HUES6 (cell line): ENCODE measurements around the gene MBNL3.

Source experiments
- H3K27ac ChIP-seq: 2 replicates; pipeline ENCODE4 v1.7.0; 2013; ENCODE audit warnings: low read depth, mild to moderate bottlenecking, low read length, inconsistent platforms
- H3K27me3 ChIP-seq: 2 replicates; pipeline ENCODE4 v1.6.1; 2013; ENCODE audit warnings: low read length; ENCODE audit not compliant: control insufficient read depth, insufficient read depth
- H3K36me3 ChIP-seq: 2 replicates; pipeline ENCODE4 v1.6.1; 2013; ENCODE audit warnings: low read length; ENCODE audit not compliant: control insufficient read depth, insufficient read depth
- H3K4me1 ChIP-seq: 2 replicates; pipeline ENCODE4 v1.6.1; 2013; ENCODE audit warnings: low read length; ENCODE audit not compliant: control insufficient read depth, insufficient read depth
- H3K4me3 ChIP-seq: 2 replicates; pipeline ENCODE4 v1.5.1; 2013; ENCODE audit warnings: low read depth, low read length
- H3K9ac ChIP-seq: one replicate; pipeline ENCODE4 v1.6.1; 2013; ENCODE audit warnings: mild to moderate bottlenecking, low read length
- H3K9me3 ChIP-seq: 2 replicates; pipeline ENCODE4 v1.6.1; 2013; ENCODE audit warnings: low read depth, low read length; ENCODE audit not compliant: control insufficient read depth, insufficient read depth

Gene MBNL3

GRCh38 chrX:132395026-132395425 is 93.8 kb downstream of the MBNL3 start:
- H3K4me1 ChIP-seq = no peaks in the 10 kb centered on the region; the same call in 1 of the 2 replicates
- H3K36me3 ChIP-seq = no peaks in the 10 kb centered on the region; the same call in 1 of the 2 replicates
- no peaks in the 10 kb centered on the region for H3K9me3 ChIP-seq
- no peak overlapping the region for H3K27ac ChIP-seq
- H3K27me3 ChIP-seq = no peaks in the 10 kb centered on the region; the same call in 1 of the 2 replicates
- H3K9ac ChIP-seq = no peak overlapping the region
- no peak overlapping the region for H3K4me3 ChIP-seq

DNA sequence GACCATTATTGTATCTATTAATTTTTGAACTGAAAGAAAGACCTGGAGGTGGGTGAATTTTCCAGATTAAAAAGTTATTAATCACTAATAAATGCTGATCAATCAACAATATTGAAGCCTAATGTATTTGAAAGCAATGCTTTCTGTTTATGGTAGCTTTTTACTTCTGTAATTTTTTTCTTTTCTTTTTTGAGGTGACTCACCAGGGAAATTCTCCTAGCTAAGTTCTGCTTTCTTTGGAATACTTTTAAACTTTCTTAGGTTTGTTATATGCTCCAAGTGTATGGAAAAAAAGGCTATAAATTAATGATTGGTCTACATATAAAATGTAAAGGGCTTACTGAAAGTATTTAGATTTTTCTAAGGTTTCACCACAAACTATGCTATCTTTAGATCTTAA is 94.2 kb downstream of the MBNL3 start:
- H3K9ac ChIP-seq = no peak overlapping the region
- H3K4me3 ChIP-seq = no peak overlapping the region
- H3K27me3 ChIP-seq = peaks cover 1% of the 10 kb centered on the region; the same call in 1 of the 2 replicates
- H3K9me3 ChIP-seq = no peaks in the 10 kb centered on the region
- H3K36me3 ChIP-seq = no peaks in the 10 kb centered on the region; the same call in 1 of the 2 replicates
- no peaks in the 10 kb centered on the region; the same call in 1 of the 2 replicates for H3K4me1 ChIP-seq
- H3K27ac ChIP-seq = no peak overlapping the region

GRCh38 chrX:132393992-132394391 is 94.8 kb downstream of the MBNL3 start:
- no peak overlapping the region for H3K9ac ChIP-seq
- peaks cover 5% of the 10 kb centered on the region; the same call in 1 of the 2 replicates for H3K27me3 ChIP-seq
- no peaks in the 10 kb centered on the region for H3K9me3 ChIP-seq
- H3K27ac ChIP-seq = no peak overlapping the region
- no peaks in the 10 kb centered on the region; the same call in 1 of the 2 replicates for H3K36me3 ChIP-seq
- no peaks in the 10 kb centered on the region; the same call in 1 of the 2 replicates for H3K4me1 ChIP-seq
- no peak overlapping the region for H3K4me3 ChIP-seq

GRCh38 chrX:132393485-132393884 is 95.4 kb downstream of the MBNL3 start:
- no peak overlapping the region for H3K27ac ChIP-seq
- H3K27me3 ChIP-seq = peaks cover 5% of the 10 kb centered on the region; the same call in 1 of the 2 replicates
- no peak overlapping the region for H3K4me3 ChIP-seq
- H3K9me3 ChIP-seq = no peaks in the 10 kb centered on the region
- no peaks in the 10 kb centered on the region; the same call in 1 of the 2 replicates for H3K4me1 ChIP-seq
- H3K9ac ChIP-seq = no peak overlapping the region
- no peaks in the 10 kb centered on the region; the same call in 1 of the 2 replicates for H3K36me3 ChIP-seq

GRCh38 chrX:132393085-132393484 is 95.8 kb downstream of the MBNL3 start:
- peaks cover 5% of the 10 kb centered on the region; the same call in 1 of the 2 replicates for H3K27me3 ChIP-seq
- H3K27ac ChIP-seq = no peak overlapping the region
- H3K9ac ChIP-seq = no peak overlapping the region
- H3K4me3 ChIP-seq = no peak overlapping the region
- H3K9me3 ChIP-seq = no peaks in the 10 kb centered on the region
- H3K36me3 ChIP-seq = no peaks in the 10 kb centered on the region; the same call in 1 of the 2 replicates
- no peaks in the 10 kb centered on the region; the same call in 1 of the 2 replicates for H3K4me1 ChIP-seq

DNA sequence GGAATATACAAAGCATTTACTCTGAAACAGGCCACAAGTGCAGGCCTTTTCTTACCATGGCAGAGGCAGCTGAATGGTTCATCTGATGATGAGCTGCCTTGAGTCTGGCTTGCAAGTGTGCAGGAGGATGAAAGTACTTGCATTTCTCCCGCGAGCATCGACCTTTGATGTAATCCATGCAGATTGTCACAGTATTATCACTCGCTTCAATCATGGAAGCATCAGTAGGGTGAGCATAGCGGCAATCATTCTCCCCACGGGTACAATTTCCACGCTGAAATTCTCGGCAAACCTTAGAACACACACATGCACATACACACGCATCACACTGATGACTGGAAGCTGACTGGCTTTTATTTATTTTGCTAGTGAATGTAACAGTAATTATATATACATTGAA is 98.0 kb downstream of the MBNL3 start:
- Histone ChIP-seq H3K27me3 (peaks cover 5% of the 10 kb centered on the region; the same call in 1 of the 2 replicates), H3K36me3 (no peaks in the 10 kb centered on the region; the same call in 1 of the 2 replicates), H3K9ac (no peak overlapping the region), H3K9me3 (no peaks in the 10 kb centered on the region), H3K4me1 (no peaks in the 10 kb centered on the region; the same call in 1 of the 2 replicates), H3K4me3 (no peak overlapping the region), H3K27ac (no peak overlapping the region)

DNA sequence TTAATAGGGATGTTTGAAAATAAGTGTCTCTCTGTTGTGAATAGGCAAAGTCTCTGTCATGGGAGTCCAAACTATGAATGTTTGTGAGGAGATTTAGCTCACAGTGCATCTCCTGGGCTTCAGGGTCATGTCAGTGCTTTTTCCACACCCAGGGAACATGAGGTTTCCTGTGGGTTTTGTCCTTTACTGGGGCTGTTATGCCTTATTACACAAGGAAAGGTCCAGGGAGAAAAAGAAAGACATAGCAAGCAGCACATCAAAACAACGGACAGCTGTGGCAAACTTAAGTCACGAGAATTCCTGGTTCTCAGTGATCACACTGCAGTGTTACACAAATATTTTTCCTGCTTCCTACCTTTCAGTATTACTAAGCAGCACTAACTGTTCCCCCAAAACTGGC is 99.4 kb downstream of the MBNL3 start:
- no peak overlapping the region for H3K4me3 ChIP-seq
- no peak overlapping the region for H3K27ac ChIP-seq
- no peaks in the 10 kb centered on the region; the same call in 1 of the 2 replicates for H3K36me3 ChIP-seq
- no peaks in the 10 kb centered on the region for H3K9me3 ChIP-seq
- no peaks in the 10 kb centered on the region for H3K4me1 ChIP-seq
- no peak overlapping the region for H3K9ac ChIP-seq
- peaks cover 5% of the 10 kb centered on the region; the same call in 1 of the 2 replicates for H3K27me3 ChIP-seq

GRCh38 chrX:132388371-132388770 is 100.5 kb downstream of the MBNL3 start:
- H3K36me3 ChIP-seq = no peaks in the 10 kb centered on the region; the same call in 1 of the 2 replicates
- H3K9me3 ChIP-seq = no peaks in the 10 kb centered on the region
- no peak overlapping the region for H3K9ac ChIP-seq
- no peak overlapping the region for H3K4me3 ChIP-seq
- H3K27ac ChIP-seq = no peak overlapping the region
- no peaks in the 10 kb centered on the region; the same call in 1 of the 2 replicates for H3K4me1 ChIP-seq
- peaks cover 11% of the 10 kb centered on the region; the same call in 1 of the 2 replicates for H3K27me3 ChIP-seq

- H3K4me3 ChIP-seq = no peak overlapping the region
- peaks cover 10% of the 10 kb centered on the region; the same call in 1 of the 2 replicates for H3K27me3 ChIP-seq
- H3K9me3 ChIP-seq = no peaks in the 10 kb centered on the region
- no peak overlapping the region for H3K27ac ChIP-seq
- no peak overlapping the region for H3K9ac ChIP-seq
- H3K36me3 ChIP-seq = no peaks in the 10 kb centered on the region; the same call in 1 of the 2 replicates
- no peaks in the 10 kb centered on the region; the same call in 1 of the 2 replicates for H3K4me1 ChIP-seq
These were observed 104.5 kb downstream of the MBNL3 start for GRCh38 chrX:132384301-132384700.

- Histone ChIP-seq H3K27me3 (peaks cover 20% of the 10 kb centered on the region; the same call in 1 of the 2 replicates), H3K4me3 (no peak overlapping the region), H3K27ac (no peak overlapping the region), H3K9me3 (no peaks in the 10 kb centered on the region), H3K9ac (no peak overlapping the region), H3K4me1 (peaks cover 7% of the 10 kb centered on the region; the same call in 1 of the 2 replicates), H3K36me3 (no peaks in the 10 kb centered on the region)
These were observed 106.8 kb downstream of the MBNL3 start for GRCh38 chrX:132382068-132382467.

GRCh38 chrX:132378281-132378680 is 110.6 kb downstream of the MBNL3 start:
- H3K4me3 ChIP-seq = no peak overlapping the region
- H3K9ac ChIP-seq = no peak overlapping the region
- H3K36me3 ChIP-seq = no peaks in the 10 kb centered on the region
- H3K4me1 ChIP-seq = peaks cover 7% of the 10 kb centered on the region; the same call in 1 of the 2 replicates
- no peaks in the 10 kb centered on the region for H3K9me3 ChIP-seq
- H3K27me3 ChIP-seq = peaks cover 18% of the 10 kb centered on the region; the same call in 1 of the 2 replicates
- H3K27ac ChIP-seq = no peak overlapping the region
